SH-SY5Y (cell line): ENCODE data around the gene LRRC4C.

Source experiments
- GATA2 ChIP-seq: IDR thresholded peaks from 2 replicates; pipeline ENCODE4 v1.6.1; 2011; ENCODE audit warnings: mild to moderate bottlenecking, low read depth, low read length
- GATA3 ChIP-seq: IDR thresholded peaks from 2 replicates; pipeline ENCODE4 v1.6.1; 2011; ENCODE audit warnings: low read depth, mild to moderate bottlenecking, low read length, moderate library complexity

DNA sequence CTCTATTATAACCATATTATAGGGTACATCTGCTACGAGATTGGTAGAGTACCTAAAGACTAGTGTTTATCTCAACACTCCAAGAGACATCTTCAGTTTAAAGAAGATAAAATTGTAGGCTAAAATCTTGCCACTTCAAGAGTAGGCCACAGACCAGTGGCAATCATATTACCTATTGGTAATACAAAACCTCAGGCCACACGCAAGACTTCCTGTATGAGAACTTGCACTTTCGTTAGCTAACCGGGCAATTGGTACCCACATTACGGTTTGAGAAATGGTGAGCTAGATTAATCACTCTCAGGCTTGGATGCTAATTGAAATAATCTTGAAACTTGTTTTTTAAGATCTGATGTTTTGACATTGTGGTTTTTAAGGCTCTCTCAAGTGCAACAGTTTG, 772.7 kb downstream of the LRRC4C start:
- TF ChIP-seq GATA2: no peak
- no peak for TF ChIP-seq GATA3
